Measurements from ENCODE around the gene POU5F1. TPM values are rescaled to one million over a fixed set of nuclear protein-coding genes. Genes with fewer than 3 reads are reported as not detected.
"Not testable (repeated sequence)": the region's sequence is repeated elsewhere in the genome, so short reads cannot be mapped to it uniquely, and the experiment has no call there.

Gene POU5F1
- total RNA-seq, 1 donor from 2014 or later, result 48.8 TPM

DNA sequence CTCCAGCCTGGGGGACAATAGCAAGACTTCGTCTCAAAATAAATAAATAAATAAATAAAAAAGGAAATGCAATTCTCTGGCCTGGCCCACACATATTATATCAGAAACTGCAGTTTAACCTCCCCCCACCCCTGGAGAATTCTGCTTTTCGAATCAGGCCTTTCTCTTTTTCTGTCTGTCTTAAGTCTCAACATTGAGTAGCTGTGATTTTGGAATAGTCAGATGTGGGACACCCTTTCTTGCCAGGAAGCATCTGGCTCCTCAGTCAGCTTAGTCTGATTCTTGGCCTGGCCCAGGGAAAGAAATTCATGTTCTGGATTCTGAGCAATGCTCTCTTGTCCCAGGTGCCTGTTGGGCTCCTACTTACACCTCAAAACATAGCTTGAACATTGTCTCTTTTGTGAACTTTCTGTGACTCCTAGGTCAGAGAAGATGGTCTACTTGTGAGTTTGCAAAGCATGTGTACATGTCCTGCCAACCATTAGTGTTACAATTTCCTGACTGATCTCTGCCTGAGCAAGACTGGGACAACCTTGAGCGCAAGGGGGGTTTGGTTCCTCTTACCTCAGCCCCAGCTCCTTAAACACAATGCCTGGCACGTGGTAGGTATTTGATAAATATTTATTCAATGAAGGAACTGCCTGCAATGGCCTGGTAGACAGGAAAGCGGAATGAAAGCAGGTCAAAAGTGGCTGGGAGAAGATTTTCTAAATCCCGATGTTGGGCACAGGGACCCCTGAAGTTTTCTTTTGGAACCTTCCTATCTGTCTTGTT, 23.8 kb upstream of the POU5F1 start:
- H3K9me3 Mint-ChIP-seq (ENCODE audit: unreplicated experiment), result peaks cover 1% of the 10 kb centered on the region
- peaks cover 5% of the 10 kb centered on the region for H3K36me3 Mint-ChIP-seq (ENCODE audit: unreplicated experiment)
- TF ChIP-seq, protein P1, sequence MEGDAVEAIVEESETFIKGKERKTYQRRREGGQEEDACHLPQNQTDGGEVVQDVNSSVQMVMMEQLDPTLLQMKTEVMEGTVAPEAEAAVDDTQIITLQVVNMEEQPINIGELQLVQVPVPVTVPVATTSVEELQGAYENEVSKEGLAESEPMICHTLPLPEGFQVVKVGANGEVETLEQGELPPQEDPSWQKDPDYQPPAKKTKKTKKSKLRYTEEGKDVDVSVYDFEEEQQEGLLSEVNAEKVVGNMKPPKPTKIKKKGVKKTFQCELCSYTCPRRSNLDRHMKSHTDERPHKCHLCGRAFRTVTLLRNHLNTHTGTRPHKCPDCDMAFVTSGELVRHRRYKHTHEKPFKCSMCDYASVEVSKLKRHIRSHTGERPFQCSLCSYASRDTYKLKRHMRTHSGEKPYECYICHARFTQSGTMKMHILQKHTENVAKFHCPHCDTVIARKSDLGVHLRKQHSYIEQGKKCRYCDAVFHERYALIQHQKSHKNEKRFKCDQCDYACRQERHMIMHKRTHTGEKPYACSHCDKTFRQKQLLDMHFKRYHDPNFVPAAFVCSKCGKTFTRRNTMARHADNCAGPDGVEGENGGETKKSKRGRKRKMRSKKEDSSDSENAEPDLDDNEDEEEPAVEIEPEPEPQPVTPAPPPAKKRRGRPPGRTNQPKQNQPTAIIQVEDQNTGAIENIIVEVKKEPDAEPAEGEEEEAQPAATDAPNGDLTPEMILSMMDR (IDR thresholded peaks at IDR 0.05; ENCODE audit: partially characterized antibody, unreplicated experiment), result no peak
- H3K4me3 Mint-ChIP-seq (ENCODE audit: unreplicated experiment), result no peak overlapping the region
- peaks cover 7% of the 10 kb centered on the region for H3K27me3 Mint-ChIP-seq (ENCODE audit: unreplicated experiment)
- no peak for DNase-seq
- H3K27ac Mint-ChIP-seq (ENCODE audit: unreplicated experiment), result no peak overlapping the region
- H3K4me1 Mint-ChIP-seq (ENCODE audit: low read depth, unreplicated experiment), result no peaks in the 10 kb centered on the region

DNA sequence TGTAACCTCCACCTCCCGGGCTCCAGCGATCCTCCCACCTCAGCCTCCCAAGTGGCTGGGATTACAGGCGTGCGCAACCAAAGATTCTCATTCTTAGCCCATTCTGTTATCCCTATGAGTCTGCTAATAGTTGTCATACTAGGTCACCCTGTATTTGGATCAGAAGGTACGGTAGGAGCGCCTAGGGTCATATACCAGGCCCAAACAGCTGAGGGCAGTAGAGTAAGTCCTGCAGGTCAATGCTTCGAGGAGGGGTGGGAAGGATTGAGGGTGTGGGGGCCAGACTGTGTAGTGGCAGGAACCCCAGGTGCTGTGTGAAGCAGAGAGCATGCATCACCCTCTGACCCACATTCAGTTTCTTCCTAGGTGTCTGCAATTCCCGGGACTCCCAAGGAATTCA, 22.7 kb upstream of the POU5F1 start:
- H3K27me3 Mint-ChIP-seq (ENCODE audit: unreplicated experiment), result peaks cover 7% of the 10 kb centered on the region
- peaks cover 5% of the 10 kb centered on the region for H3K36me3 Mint-ChIP-seq (ENCODE audit: unreplicated experiment)
- DNase-seq, result no peak
- peaks cover 1% of the 10 kb centered on the region for H3K9me3 Mint-ChIP-seq (ENCODE audit: unreplicated experiment)
- H3K27ac Mint-ChIP-seq (ENCODE audit: unreplicated experiment), result no peak overlapping the region
- H3K4me3 Mint-ChIP-seq (ENCODE audit: unreplicated experiment), result no peak overlapping the region
- H3K4me1 Mint-ChIP-seq (ENCODE audit: low read depth, unreplicated experiment), result no peaks in the 10 kb centered on the region
- TF ChIP-seq, protein P1 (IDR thresholded peaks at IDR 0.05; ENCODE audit: partially characterized antibody, unreplicated experiment), result no peak

DNA sequence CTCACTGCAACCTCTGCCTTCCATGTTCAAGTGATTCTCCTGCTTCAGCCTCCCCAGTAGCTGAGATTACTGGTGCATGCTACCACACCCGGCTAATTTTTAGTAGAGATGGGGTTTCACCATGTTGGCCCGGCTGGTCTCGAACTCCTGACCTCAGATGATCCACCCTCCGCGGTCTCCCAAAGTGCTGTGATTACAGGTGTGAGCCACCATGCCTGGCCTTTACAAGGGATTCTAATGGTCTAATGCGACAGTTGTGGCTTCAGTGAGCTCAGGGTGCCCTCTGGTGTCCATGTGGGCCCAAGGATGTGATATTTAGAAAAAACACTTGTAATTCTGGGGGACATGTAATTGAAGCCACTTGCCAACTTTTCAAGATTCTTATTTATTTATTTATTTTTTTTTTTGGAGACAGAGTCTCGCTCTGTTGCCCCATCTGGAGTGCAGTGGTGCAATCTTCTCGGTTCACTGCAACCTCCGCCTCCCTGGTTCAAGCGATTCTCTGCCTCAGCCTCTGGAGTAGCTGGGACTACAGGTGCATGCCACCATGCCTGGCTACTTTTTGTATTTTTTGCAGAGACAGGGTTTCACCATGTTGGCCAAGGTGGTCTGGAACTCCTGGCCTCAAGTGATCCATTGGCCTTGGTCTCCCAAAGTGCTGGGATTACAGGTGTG, 22.1 kb upstream of the POU5F1 start:
- not testable (repeated sequence) for H3K36me3 Mint-ChIP-seq (ENCODE audit: unreplicated experiment); H3K27me3 Mint-ChIP-seq (ENCODE audit: unreplicated experiment); H3K4me3 Mint-ChIP-seq (ENCODE audit: unreplicated experiment); H3K27ac Mint-ChIP-seq (ENCODE audit: unreplicated experiment); H3K4me1 Mint-ChIP-seq (ENCODE audit: low read depth, unreplicated experiment); H3K9me3 Mint-ChIP-seq (ENCODE audit: unreplicated experiment)
- DNase-seq, result peak; percentile 74

DNA sequence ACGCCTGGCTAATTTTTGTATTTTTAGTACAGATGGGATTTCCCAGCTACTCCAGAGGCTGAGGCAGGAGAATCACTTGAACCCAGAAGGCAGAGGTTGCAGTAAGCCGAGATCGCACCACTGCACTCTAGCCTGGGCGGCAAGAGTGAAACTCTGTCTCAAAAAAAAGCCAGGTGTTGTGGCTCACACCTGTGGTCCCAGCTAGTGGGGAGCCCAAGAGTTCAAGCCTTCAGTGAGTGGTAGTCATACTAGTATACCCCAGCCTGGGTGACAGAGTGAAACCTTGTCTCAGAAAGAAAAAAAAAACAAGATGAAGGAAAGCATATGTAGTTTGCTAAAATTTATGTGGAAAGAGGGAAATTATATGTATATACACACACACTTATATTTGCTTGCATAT, 20.0 kb upstream of the POU5F1 start:
- DNase-seq, result no peak
- H3K9me3 Mint-ChIP-seq (ENCODE audit: unreplicated experiment), result peaks cover 3% of the 10 kb centered on the region
- H3K4me3 Mint-ChIP-seq (ENCODE audit: unreplicated experiment), result no peak overlapping the region
- H3K4me1 Mint-ChIP-seq (ENCODE audit: low read depth, unreplicated experiment), result no peaks in the 10 kb centered on the region
- no peak overlapping the region for H3K27ac Mint-ChIP-seq (ENCODE audit: unreplicated experiment)
- TF ChIP-seq, protein P1 (IDR thresholded peaks at IDR 0.05; ENCODE audit: partially characterized antibody, unreplicated experiment), result no peak
- peaks cover 3% of the 10 kb centered on the region for H3K27me3 Mint-ChIP-seq (ENCODE audit: unreplicated experiment)
- no peaks in the 10 kb centered on the region for H3K36me3 Mint-ChIP-seq (ENCODE audit: unreplicated experiment)

DNA sequence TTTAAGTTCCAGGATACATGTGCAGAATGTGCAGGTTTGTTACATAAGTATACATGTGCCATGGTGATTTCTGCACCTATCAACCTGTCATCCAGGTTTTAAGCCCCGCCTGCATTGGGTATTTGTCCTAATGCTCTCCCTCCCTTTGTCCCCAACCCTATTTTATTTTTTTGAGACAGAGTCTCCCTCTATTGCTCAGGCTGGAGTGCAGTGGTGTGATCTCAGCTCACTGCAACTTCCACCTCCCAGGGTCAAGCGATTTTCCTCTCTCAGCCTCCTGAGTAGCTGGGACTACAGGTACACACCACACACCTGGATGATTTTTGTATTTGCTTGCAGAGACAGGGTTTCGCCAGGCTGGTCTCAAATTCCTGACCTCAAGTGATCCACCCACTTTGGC, 18.7 kb upstream of the POU5F1 start:
- not testable (repeated sequence) for H3K4me3 Mint-ChIP-seq (ENCODE audit: unreplicated experiment); DNase-seq; H3K36me3 Mint-ChIP-seq (ENCODE audit: unreplicated experiment); H3K4me1 Mint-ChIP-seq (ENCODE audit: low read depth, unreplicated experiment); H3K9me3 Mint-ChIP-seq (ENCODE audit: unreplicated experiment); H3K27ac Mint-ChIP-seq (ENCODE audit: unreplicated experiment); H3K27me3 Mint-ChIP-seq (ENCODE audit: unreplicated experiment)

DNA sequence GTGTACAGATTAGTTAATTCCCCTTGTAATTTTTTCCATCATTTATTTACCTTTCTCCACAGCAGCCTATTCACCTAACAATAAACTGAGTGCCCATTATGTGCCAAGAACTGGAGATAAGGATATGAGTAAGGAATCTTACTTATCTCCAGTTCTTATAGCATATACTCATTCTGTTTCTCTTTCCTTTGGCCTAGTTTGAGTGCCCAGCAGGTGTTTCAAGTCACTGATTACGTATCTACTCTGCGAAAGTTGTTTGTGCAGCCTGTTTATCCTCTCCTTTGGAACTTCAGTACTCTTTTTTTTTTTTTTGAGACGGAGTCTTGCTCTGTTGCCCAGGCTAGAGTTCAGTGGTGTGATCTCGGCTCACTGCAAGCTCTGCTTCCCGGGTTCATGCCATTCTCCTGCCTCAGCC, 17.3 kb upstream of the POU5F1 start:
- Mint-ChIP-seq H3K9me3 (ENCODE audit: unreplicated experiment) (peaks cover 3% of the 10 kb centered on the region), H3K4me3 (ENCODE audit: unreplicated experiment) (no peak overlapping the region), H3K27ac (ENCODE audit: unreplicated experiment) (no peak overlapping the region), H3K27me3 (ENCODE audit: unreplicated experiment) (no peaks in the 10 kb centered on the region), H3K36me3 (ENCODE audit: unreplicated experiment) (no peaks in the 10 kb centered on the region), H3K4me1 (ENCODE audit: low read depth, unreplicated experiment) (peaks cover 3% of the 10 kb centered on the region)
- TF ChIP-seq, protein P1 (IDR thresholded peaks at IDR 0.05; ENCODE audit: partially characterized antibody, unreplicated experiment), result no peak
- DNase-seq, result no peak

All from glutamatergic neuron (in vitro differentiated cells).